K562 (cell line): Measurements from ENCODE around the gene NOSIP. TPM values are rescaled to one million over a fixed set of nuclear protein-coding genes. Genes with fewer than 3 reads are reported as not detected.

Experiments
- ATAC-seq: fragments of 200-7000 bp; cut with Tn5 transposase; 3 replicates; pipeline ENCODE4 v1.9.1; 2020; ENCODE audit warnings: moderate library complexity
- BruUV-seq: library from RNA; stranded (reverse); fragments of 400-500 nt; replicated peaks from 2 replicates; lab custom pipeline; 2021; lab: Mats Ljungman, UMichigan
- CTCF ChIA-PET: fragments of 300-600 bp; formaldehyde crosslinking; extraction: SDS; loops from one replicate; lab custom pipeline; 2021; ENCODE audit warnings: low intra/inter-chr PET ratio; lab: Yijun Ruan, JAX
- POLR2A ChIA-PET: fragments of 300-600, 350-650 bp; sonication (Branson Sonifier 250); formaldehyde crosslinking; extraction: SDS; loops from one replicate; lab custom pipeline; 2021; ENCODE audit warnings: antibody characterized with exemption, inconsistent platforms; lab: Yijun Ruan, JAX
- DNase-seq, 4 experiments: peaks; one replicate each; pipeline versions ENCODE4 v3.0.0 to v3.0.0-alpha.2; 2011 to 2018; ENCODE audit warnings: low spot score in 3 of 4, mixed read lengths in 3 of 4; ENCODE audit errors: extremely low read depth in 1 of 4
- FAIRE-seq: peaks from 2 replicates; lab custom pipeline; 2011; peaks lifted over from hg19 to GRCh38; lab: Jason Lieb, UNC
- H2AFZ ChIP-seq: 2 replicates; pipeline ENCODE4 v1.6.0; 2011; ENCODE audit warnings: low read depth, low read length, control low read depth, inconsistent platforms
- H3K27ac ChIP-seq: fragments of 200-600 bp; 3 replicates; pipeline ENCODE4 v1.8.0; 2011; ENCODE audit warnings: low read depth, mild to moderate bottlenecking, control low read depth, inconsistent platforms, low read length, moderate library complexity, mixed read lengths; ENCODE audit errors: extremely low read depth
- H3K27me3 ChIP-seq, 2 experiments: fragments of 300-600 bp in 1 of 2; 2 replicates in 1 of 2; 3 replicates in 1 of 2; pipeline versions ENCODE4 v1.6.0 to v1.8.0; 2011; ENCODE audit warnings: inconsistent platforms in 2 of 2, low read length in 2 of 2, mild to moderate bottlenecking in 1 of 2, mixed read lengths in 1 of 2, moderate library complexity in 1 of 2; ENCODE audit not compliant: control insufficient read depth in 2 of 2, insufficient read depth in 2 of 2
- H3K36me3 ChIP-seq: fragments of 300-600 bp; 3 replicates; pipeline ENCODE4 v1.8.0; 2011; ENCODE audit warnings: mild to moderate bottlenecking, low read length, inconsistent platforms; ENCODE audit not compliant: control insufficient read depth, insufficient read depth
- H3K4me1 ChIP-seq, 2 experiments: fragments of 200-600 bp in 1 of 2; replicated peaks in 1 of 2; 2 replicates in 1 of 2; 3 replicates in 1 of 2; pipeline versions ENCODE4 v1.5.1 to v1.8.0; 2011; ENCODE audit warnings: inconsistent platforms in 2 of 2, low read length in 2 of 2, mild to moderate bottlenecking in 1 of 2, mixed read lengths in 1 of 2, moderate library complexity in 1 of 2; ENCODE audit not compliant: control insufficient read depth in 2 of 2, insufficient read depth in 2 of 2
- H3K4me2 ChIP-seq: 2 replicates; pipeline ENCODE4 v1.6.1; 2011; ENCODE audit warnings: low read length, control low read depth, inconsistent platforms, mixed read lengths; ENCODE audit not compliant: insufficient read depth
- H3K4me3 ChIP-seq: fragments of 200-600 bp; sonication (generic), shearing (Covaris generic); 2 replicates; pipeline ENCODE4 v1.5.1; 2016; ENCODE audit warnings: control low read depth, inconsistent platforms
- H3K79me2 ChIP-seq: fragments of 200-600 bp; 3 replicates; pipeline ENCODE4 v1.8.0; 2011; ENCODE audit warnings: low read length, inconsistent platforms; ENCODE audit not compliant: control insufficient read depth, insufficient read depth
- H3K9ac ChIP-seq, 2 experiments: 2 replicates each; pipeline versions ENCODE4 v1.6.0 to v1.6.1; 2011; ENCODE audit warnings: low read depth in 2 of 2, low read length in 2 of 2, control low read depth in 1 of 2, inconsistent platforms in 1 of 2, mild to moderate bottlenecking in 1 of 2, mixed read lengths in 1 of 2; ENCODE audit not compliant: insufficient read depth in 1 of 2
- H3K9me1 ChIP-seq: one replicate; pipeline ENCODE4 v1.6.0; 2011; ENCODE audit warnings: inconsistent platforms, mild to moderate bottlenecking, low read length, moderate library complexity; ENCODE audit not compliant: control insufficient read depth, insufficient read depth
- H3K9me3 ChIP-seq: replicated peaks from 2 replicates; pipeline ENCODE4 v1.5.1; 2011; ENCODE audit warnings: low read depth, low read length, inconsistent platforms; ENCODE audit not compliant: control insufficient read depth, insufficient read depth
- H4K20me1 ChIP-seq: replicated peaks from 2 replicates; pipeline ENCODE4 v1.6.1; 2011; ENCODE audit warnings: low read length, inconsistent platforms, mixed read lengths; ENCODE audit not compliant: control insufficient read depth, insufficient read depth
- HIVEP1 ChIP-seq: fragments of 250-450 bp; sonication (Bioruptor Pico); IDR thresholded peaks from 2 replicates; pipeline ENCODE4 v1.4.0; 2020; ENCODE audit warnings: mild to moderate bottlenecking
- IFI16 ChIP-seq: fragments of 250-450 bp; sonication (Bioruptor Pico); IDR thresholded peaks from 2 replicates; pipeline ENCODE4 v2.1.2; 2022; ENCODE audit warnings: mild to moderate bottlenecking, inconsistent platforms
- IRF1 ChIP-seq: sonication (generic); formaldehyde crosslinking; IDR thresholded peaks from 2 replicates; pipeline ENCODE4 v1.8.0; 2022; ENCODE audit warnings: missing genetic modification reagents, mild to moderate bottlenecking, borderline replicate concordance
- LEF1 ChIP-seq: fragments of 450-650 bp; IDR thresholded peaks from 2 replicates; pipeline ENCODE4 v1.6.1; 2016; ENCODE audit warnings: mild to moderate bottlenecking
- NFIC ChIP-seq: fragments of 450-650 bp; IDR thresholded peaks from 2 replicates; pipeline ENCODE4 v1.6.1; 2017; ENCODE audit warnings: mild to moderate bottlenecking, inconsistent platforms
- POLR2B ChIP-seq: fragments of 450-650 bp; IDR thresholded peaks from 2 replicates; pipeline ENCODE4 v1.6.1; 2018; ENCODE audit warnings: low read depth; ENCODE audit not compliant: partially characterized antibody
- POLR2H ChIP-seq: IDR thresholded peaks from 2 replicates; pipeline ENCODE4 v1.6.1; 2016; ENCODE audit warnings: missing genetic modification characterization, low read depth, mild to moderate bottlenecking, control low read depth, missing compliant biosample characterization, moderate library complexity
- RB1 ChIP-seq: fragments of 450-650 bp; IDR thresholded peaks from 2 replicates; pipeline ENCODE4 v1.6.1; 2017; ENCODE audit warnings: low read depth, mild to moderate bottlenecking
- RBFOX2 ChIP-seq: fragments of 200-400 bp; formaldehyde crosslinking; IDR thresholded peaks from 2 replicates; pipeline ENCODE4 v1.6.1; 2017; ENCODE audit warnings: low read depth, mild to moderate bottlenecking, low read length, moderate library complexity
- RCOR1 ChIP-seq, 2 experiments: IDR thresholded peaks; 2 replicates each; pipeline ENCODE4 v1.6.1; 2012; ENCODE audit warnings: low read depth in 2 of 2, low read length in 2 of 2, borderline replicate concordance in 1 of 2, improper control_type of control experiment in 1 of 2
- TBL1XR1 ChIP-seq, 2 experiments: IDR thresholded peaks; 2 replicates each; pipeline ENCODE4 v1.6.1; 2012; ENCODE audit warnings: improper control_type of control experiment in 2 of 2, low read length in 2 of 2, mild to moderate bottlenecking in 1 of 2
- TOE1 ChIP-seq, 2 experiments: fragments of 450-650 bp in 1 of 2; sonication (generic) in 1 of 2; formaldehyde crosslinking in 1 of 2; IDR thresholded peaks; 2 replicates each; pipeline versions ENCODE4 v1.7.1 to v1.8.0; 2016 to 2022; ENCODE audit warnings: borderline replicate concordance in 2 of 2, mild to moderate bottlenecking in 2 of 2, antibody characterized with exemption in 1 of 2, inconsistent platforms in 1 of 2, low read depth in 1 of 2, missing genetic modification reagents in 1 of 2, moderate library complexity in 1 of 2
- ZBTB17 ChIP-seq: fragments of 450-650 bp; formaldehyde crosslinking; IDR thresholded peaks from 2 replicates; pipeline ENCODE4 v1.4.0; 2020; ENCODE audit warnings: mild to moderate bottlenecking
- ZNF592 ChIP-seq: fragments of 450-650 bp; IDR thresholded peaks from 2 replicates; pipeline ENCODE4 v1.6.1; 2017; ENCODE audit warnings: antibody characterized with exemption, mild to moderate bottlenecking
- ZNF830 ChIP-seq: fragments of 250-450 bp; sonication (Bioruptor Pico); IDR thresholded peaks from 2 replicates; pipeline ENCODE4 v1.5.0; 2021; ENCODE audit warnings: mild to moderate bottlenecking
- WGBS: fragments of 100-300 bp; shearing (Covaris generic); methylation state at CpG from one replicate; pipeline ENCODE4 v1.1.6; 2016; ENCODE audit warnings: low coverage, mixed read lengths; ENCODE audit not compliant: insufficient coverage; ENCODE audit errors: missing lambda C conversion rate; 5-methylcytosine and 5-hydroxymethylcytosine counted together
- in situ Hi-C: fragments of 300-500 bp; cut with MboI; formaldehyde crosslinking; loops from 4 replicates; pipeline ENCODE4 v1.15.0; 2018; ENCODE audit warnings: inconsistent platforms, mixed read lengths
- intact Hi-C: fragments of 100-400 bp; cut with micrococcal nuclease; formaldehyde crosslinking; loops from 2 replicates; pipeline ENCODE4 v1.14.2; 2022
- polyA plus RNA-seq, 8 experiments: library from polyadenylated mRNA; depleted of rRNA in 4 of 8; stranded (reverse) in 5 of 8; unstranded in 3 of 8; fragments of >200 nt; fragmentation: Nextera tagmentation in 2 of 8; fragmentation: Illumina TruSeq in 1 of 8; extraction: Ambion mirVana in 2 of 8; extraction: Trizol in 1 of 8; gene quantifications; 2 replicates each; pipeline versions ENCODE4 v1.2.1 to v1.2.3, GENCODE V29; 2011 to 2014; ENCODE audit warnings: inconsistent platforms in 1 of 8, missing spikeins in 1 of 8
- total RNA-seq, 7 experiments: library from RNA; depleted of rRNA in 6 of 7; stranded (reverse); fragments of >200 nt in 6 of 7; fragmentation: Illumina TruSeq in 2 of 7; extraction: Trizol in 2 of 7; gene quantifications; 2 replicates each; pipeline versions ENCODE4 v1.2.1 to v1.2.3, GENCODE V29; 2011 to 2021; ENCODE audit warnings: low replicate concordance in 1 of 7

Gene NOSIP
- total and polyA plus RNA-seq, 9 of the 15 experiments (the other 6 are each of a cell fraction or from before 2014, with no cell fraction given): 14.4 to 153 (median 79.9) TPM

- ChIA-PET POLR2A (interaction anchor here (0.6 to 3.5 kb wide), 19 partner anchors 9 to 1045 kb away, joined by 3 to 30 read pairs (median 3); partner anchors contain the start of genes NOSIP, PRRG2, RPS11 and RRAS), CTCF (no interaction called here)
- H3K4me2 ChIP-seq: peak overlapping the region; percentile 97
- peaks cover 6% of the 10 kb centered on the region; the same call in 1 of the 2 replicates for H4K20me1 ChIP-seq
- peaks cover 10 to 42% of the 10 kb centered on the region in 2 experiments; a peak in 4 of 5 replicates for H3K4me1 ChIP-seq
- WGBS: under 1% methylated on average over 50 of the region's 58 CpGs
- peaks cover 3% of the 10 kb centered on the region for H3K9me1 ChIP-seq
- intact Hi-C loops (loop anchor here (2.0 to 5.0 kb wide), 5 partner anchors 50 to 433 kb away; partner anchors contain the start of genes BCL2L12, HRC, IRF3 and PRMT1), in situ Hi-C loops (no loop called here)
- H3K79me2 ChIP-seq: peaks cover 38% of the 10 kb centered on the region
- BruUV-seq: TSS peak; percentile 94
- peaks cover 16% of the 10 kb centered on the region for H3K36me3 ChIP-seq
- DNase-seq (peak; percentile 97 to 99 (median 98)), ATAC-seq (peak; percentile 89), FAIRE-seq (peak; percentile 100)
- peak overlapping the region; percentile 95 for H3K27ac ChIP-seq
- H3K4me3 ChIP-seq: peak overlapping the region; percentile 88
- H3K27me3 ChIP-seq: no peaks in the 10 kb centered on the region
- peak overlapping the region; percentile 95 to 99 for H3K9ac ChIP-seq
- H3K9me3 ChIP-seq: no peaks in the 10 kb centered on the region
- H2AFZ ChIP-seq: peak overlapping the region; percentile 86
- peak; percentile 25; the same call in 1 of the 2 replicates for TF ChIP-seq NFIC
- TF ChIP-seq HIVEP1: no peak
- TF ChIP-seq TBL1XR1 (IDR thresholded peaks at IDR 0.05; ENCODE audit: low read length in 2 of 2): 0 out of 4 replicates have a peak, but pooled peaks of 1 of the 2 experiments have one; percentile 19
- 0 out of 2 replicates have a peak, but pooled peaks have one; percentile 18 for TF ChIP-seq ZNF830 (CRISPR knock-in tag)
- 0 out of 4 replicates have a peak, but pooled peaks of 1 of the 2 experiments have one; percentile 25 for TF ChIP-seq RCOR1 (IDR thresholded peaks at IDR 0.05; ENCODE audit: borderline replicate concordance in 1 of 2, low read depth in 2 of 2, low read length in 2 of 2)
- TF ChIP-seq POLR2H (tag): peak; percentile 84
- no peak for TF ChIP-seq ZNF592
- TF ChIP-seq IRF1 (CRISPR knock-in tag): no peak
- peak; percentile 41; the same call in 1 of the 2 replicates for TF ChIP-seq LEF1
- peak; percentile 38; the same call in 1 of the 2 replicates for TF ChIP-seq TOE1 (IDR thresholded peaks at IDR 0.05; ENCODE audit: borderline replicate concordance)
- peak; percentile 75; the same call in 1 of the 2 replicates for TF ChIP-seq TOE1 (CRISPR knock-in tag; IDR thresholded peaks at IDR 0.05; ENCODE audit: borderline replicate concordance, low read depth)
- peak; percentile 91 for TF ChIP-seq RBFOX2
- 0 out of 2 replicates have a peak, but pooled peaks have one; percentile 35 for TF ChIP-seq RB1
- 0 out of 2 replicates have a peak, but pooled peaks have one; percentile 38 for TF ChIP-seq ZBTB17 (CRISPR knock-in tag)
- TF ChIP-seq POLR2B: peak; percentile 91
- TF ChIP-seq IFI16 (CRISPR knock-in tag): no peak
These were observed 10.0 kb upstream of the NOSIP start for GRCh38 chr19:49590071-49590970.
